ENCODE data around the gene PAPPA.

The PAPPA gene

DNA sequence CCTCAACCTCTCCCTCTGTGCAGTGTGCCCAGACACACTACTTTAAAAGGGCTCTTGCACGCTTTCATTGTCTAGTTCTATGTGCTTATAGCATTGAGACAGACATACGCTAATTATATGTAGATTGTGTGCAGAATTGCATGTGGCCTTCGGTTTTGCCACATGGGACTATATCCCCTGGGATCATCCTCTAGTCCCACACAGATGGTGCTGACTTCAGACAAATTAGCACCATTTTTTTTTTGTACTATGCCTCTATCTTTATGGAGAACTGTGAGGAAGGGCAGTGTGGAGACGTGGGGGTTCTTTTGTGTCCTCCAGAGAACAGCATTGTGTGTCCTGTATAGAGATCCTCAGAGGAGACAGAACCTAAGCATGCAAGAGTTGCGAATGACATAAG, 29.3 kb downstream of the PAPPA start:
- no peak for DNase-seq

DNA sequence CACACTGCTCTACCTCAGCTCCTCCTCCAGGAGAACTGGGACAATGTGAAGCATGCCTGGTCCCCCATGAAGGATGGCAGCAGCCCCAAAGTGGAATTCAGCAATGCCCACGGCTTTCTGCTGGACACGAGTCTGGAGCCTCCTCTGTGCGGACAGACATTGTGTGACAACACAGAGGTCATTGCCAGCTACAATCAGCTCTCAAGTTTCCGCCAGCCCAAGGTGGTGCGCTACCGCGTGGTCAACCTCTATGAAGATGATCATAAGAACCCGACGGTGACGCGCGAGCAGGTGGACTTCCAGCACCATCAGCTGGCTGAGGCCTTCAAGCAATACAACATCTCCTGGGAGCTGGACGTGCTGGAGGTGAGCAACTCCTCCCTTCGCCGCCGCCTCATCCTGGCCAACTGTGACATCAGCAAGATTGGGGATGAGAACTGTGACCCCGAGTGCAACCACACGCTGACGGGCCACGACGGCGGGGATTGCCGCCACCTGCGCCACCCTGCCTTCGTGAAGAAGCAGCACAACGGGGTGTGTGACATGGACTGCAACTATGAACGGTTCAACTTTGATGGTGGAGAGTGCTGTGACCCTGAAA, 34.1 kb downstream of the PAPPA start:
- no peak for DNase-seq

DNA sequence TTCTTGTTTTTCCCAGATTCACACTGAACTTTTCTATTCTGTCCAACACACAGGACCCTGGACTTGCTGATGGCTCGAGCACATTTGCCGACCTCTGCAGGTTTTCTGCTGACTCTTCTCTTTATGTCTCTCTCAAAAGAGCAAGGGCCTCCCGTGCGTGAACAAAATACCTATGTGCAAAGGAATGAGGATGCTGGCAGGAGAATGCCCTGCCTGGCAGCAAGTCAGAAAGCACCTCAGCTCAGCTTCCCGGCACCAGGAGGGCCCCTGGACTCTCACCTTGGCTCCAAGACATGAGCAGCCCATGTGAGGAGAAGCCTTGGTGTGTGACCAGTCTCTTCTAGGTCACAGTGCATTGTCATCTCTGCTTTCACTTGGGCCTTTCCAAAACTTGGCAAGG, 36.1 kb downstream of the PAPPA start:
- DNase-seq = no peak

DNA sequence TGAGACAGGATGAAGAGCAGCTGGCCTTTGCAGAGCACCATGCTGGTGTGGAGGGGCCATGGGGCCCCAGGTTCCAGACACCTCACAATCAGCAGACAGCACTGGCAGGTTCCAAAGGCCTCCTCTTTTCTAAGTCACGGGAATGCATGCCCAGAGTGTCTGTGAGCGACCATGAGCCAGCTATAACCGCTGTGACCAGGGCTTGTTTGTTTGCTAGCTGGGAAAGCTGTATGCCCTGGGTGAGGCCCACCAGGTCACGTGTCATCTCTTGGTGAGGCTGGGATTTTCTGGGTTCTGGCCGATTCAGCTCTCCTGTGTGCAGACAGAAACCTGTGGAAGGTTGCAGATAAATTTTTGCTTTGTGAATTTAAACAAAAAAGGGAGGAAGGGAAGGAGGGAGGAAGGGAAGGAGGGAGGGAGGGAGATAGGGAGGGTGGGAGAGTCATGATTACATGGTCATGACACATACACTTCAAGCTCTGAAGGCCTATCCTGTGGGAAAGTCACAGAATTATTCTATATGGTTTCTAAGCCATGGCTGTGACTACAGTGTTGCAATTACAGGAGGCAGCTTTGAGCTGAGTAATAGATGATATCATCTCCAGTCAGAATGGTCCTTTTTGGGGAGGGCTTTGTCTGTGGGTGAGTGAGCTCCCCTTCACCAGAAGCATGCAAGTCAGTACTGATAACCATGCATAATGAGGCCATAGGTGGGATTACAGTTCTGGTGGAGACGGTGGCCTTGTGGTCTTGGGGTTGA, 37.2 kb downstream of the PAPPA start:
- DNase-seq = no peak

DNA sequence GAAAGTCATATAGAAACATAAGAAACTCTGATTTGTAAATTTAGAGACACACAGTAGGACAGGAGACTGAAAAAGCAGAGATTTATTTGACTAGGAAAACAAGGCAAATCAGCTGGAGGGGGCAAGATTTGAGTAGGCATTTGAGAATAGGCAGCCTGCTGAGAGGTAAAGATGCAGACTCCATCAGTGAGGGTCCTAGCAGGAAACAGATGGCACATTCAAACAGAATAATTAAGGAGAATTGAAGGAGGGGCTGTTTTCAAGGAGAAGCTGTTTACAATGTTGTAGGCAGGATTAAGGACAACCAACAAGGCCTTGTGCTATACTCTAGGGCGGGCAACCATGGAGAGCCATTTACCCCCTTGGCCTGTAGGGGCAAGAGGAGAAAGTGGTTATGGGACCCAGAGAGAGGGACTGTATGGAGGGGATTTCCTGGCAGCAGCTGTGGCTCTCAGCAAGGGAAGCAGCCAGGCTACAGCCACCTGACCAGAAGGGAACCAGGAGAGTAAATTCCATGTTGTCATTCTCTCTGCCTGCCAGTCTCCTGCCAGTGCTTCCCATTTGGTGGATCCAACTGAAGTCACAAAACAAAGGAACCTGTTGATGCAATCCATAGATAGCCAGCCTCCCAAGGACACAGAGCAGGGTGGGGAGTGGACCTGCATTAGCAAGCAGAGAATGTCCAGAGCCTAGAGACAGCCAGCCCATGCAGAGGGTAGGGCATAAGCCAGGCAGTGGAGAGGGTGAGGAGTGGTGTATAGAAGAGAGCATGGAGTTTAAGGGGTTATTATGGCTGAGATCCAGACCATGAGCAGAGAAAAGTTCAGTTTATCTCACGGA, 38.2 kb downstream of the PAPPA start:
- DNase-seq = no peak

DNA sequence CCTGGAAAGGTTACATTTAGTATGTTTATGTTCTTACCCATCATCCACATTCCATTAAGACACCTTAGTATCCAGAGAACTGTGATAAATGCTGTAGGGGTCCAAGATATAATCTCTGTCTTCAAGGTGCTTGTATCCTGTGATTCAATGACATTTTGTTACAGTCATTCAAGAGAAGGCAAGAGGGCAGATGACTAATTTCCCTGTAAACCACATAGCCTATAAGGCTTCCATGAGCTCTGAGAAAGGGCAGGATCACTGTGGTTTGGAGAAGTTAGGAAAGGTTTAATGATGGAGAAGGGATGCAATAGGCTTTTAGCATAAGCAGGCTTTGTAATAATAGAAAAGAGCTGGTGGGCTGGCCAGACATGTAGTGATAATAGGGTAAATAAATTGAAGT, 40.0 kb downstream of the PAPPA start:
- DNase-seq = no peak

DNA sequence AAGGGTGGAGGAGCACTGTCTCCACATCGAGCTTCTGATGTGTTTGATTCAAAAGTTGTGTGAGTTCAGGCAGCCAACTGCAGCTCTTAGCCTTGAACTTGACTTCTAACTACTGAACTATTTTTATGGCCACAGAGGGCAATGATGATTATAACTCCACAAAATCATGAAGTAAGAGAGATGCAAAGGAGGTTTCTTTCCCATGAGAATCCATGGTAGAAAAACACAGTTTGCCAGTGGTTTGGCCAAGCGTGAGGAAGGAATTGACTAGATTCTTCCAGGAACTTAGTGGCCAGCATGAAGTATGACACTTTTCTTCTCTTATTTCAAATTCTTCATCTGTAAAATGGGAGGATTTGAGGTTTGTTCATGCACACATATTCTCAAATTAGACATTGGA, 43.2 kb downstream of the PAPPA start:
- DNase-seq = no peak

DNA sequence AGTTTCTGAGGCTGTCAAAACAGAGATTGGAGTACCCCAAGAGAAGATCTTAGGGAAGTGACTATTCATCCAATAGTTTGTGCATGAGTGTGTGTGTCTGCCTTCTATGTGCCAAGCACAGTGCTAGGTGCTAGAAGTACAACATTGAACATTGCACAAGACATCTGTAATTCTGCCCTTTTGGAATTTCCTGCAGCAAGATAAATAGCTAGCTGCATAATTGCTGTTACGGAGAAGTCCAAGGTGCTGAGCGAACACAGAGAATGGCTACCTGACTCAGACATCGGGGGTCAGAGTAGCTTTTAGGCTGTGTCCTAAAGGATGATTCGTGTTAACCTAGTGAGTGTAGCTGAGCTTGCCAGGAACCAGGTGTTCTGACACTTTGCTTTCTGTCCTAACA, 44.8 kb downstream of the PAPPA start:
- DNase-seq = no peak

DNA sequence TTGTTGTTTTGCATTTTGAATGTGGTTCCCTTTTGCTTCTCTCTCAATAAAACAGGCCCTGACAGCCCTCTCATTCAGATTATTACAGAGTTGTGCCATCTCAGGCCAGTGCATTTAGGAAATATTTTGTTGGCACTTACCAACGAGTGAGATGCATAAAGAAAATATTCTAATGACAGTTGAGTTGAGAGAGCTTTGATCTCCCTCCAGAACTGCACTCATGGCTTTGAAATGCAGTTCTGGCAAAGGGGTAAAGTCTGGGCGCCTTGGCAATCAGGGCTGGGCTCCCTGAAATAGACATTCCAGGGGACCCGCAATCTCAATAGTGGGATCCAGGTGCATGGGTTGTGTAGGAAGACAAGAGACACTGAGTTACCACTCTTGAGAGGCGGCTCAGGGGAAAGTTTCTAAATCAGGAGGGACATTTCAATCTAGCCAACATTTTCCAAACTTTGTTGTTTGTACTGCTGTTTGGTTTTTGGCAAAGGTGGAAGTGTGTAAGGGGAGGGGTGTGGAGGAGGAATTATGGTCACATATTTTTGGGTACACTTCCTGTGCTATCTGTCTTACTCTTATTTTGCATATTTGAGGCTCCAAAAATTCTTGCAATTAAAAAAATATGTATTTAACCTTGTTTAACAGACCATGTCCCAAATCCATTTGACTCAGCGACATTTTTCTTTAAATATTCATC, 48.8 kb downstream of the PAPPA start:
- no peak for DNase-seq

DNA sequence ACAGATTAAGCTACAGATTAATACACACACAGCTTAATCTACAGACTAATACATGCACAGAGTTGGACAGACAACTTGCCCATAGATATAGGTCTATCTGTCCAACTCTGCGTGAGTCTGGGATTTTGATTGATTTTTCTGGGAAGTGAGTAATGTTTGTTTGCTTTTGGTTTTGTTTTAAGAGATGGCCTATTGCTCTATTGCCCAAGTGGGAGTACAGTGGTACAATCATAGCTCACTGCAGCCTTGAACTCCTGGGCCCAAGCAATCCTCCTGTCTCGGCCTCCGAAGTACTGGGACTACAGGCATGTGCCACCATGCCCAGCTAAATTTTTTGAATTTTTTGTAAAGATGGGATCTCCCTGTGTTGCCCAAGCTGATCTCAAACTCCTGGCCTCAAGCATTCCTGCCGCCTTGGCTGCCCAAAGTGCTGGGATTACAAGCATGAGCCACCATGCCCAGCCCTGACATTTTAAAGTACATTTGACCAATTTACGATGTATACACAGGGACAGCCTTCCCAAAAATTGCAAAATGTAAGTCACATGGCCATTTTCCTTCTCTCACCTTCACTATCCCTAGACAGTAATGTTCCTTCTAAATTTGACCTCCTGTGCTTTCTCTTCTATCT, 50.8 kb downstream of the PAPPA start:
- DNase-seq = no peak

DNA sequence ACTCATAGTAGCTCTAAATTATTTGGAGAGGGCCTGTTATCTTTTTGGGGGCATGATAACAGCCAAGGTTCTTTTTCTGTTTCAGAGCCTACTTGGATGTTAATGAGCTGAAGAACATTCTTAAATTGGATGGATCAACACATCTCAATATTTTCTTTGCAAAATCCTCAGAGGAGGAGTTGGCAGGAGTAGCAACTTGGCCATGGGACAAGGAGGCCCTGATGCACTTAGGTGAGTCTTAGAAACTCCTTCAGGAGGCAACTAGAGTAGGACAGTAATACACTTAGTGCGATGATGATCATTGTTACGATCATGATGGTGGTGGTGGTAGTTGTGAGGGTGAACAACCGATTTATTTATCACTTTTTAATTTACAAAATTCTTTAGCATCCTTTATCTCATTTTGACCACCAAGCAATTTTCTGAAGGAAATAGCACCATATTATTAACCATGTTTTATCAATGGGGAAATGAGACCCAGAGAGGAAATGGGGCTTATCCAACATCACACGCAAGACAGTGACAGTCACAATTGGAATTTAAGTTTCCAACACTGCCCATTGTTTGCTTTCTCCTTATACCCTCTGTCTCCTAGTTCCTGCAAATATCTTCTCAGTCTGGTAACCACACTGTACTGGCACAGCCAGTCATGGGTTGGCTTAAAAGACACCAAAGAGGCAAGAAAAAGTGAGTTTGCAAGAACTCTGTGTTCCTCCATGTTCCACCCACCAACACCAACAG, 54.0 kb downstream of the PAPPA start:
- DNase-seq = no peak

DNA sequence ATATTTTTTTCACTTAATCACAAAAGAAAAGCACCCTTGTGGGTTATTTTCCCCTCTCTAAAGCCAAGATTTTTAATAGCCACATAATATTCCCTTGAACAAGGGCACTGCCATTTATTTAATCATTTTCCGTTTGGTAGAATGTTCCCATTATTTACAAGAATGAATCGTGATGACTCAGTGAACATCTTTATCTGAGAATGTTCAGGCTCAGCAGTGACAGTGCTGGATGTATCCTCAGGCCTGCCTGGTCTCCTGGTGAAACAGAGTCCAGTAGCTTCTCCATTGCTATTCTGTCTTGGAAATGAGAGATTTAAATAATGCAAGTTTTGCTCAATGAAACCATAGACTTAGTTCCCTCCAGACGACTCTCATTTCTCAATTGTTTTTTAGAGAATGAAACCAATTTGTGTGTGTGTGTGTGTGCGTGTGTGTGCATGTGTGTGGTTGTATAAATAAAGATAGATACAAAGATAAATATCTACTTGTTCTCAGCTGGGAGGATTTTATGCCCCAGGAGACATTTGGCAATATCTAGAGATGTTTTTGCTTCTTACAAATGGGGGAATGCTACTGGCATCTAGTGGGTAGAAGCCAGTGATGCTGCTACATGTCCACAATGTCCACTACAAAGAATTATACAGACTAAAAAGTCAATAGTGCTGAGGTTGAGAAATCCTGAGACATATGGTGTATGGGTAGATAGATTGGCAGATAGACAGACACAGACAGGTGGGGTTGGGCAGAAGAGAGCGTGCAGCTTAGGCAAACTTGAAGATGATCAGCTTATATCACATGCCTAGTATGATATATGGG, 55.0 kb downstream of the PAPPA start:
- no peak for DNase-seq

DNA sequence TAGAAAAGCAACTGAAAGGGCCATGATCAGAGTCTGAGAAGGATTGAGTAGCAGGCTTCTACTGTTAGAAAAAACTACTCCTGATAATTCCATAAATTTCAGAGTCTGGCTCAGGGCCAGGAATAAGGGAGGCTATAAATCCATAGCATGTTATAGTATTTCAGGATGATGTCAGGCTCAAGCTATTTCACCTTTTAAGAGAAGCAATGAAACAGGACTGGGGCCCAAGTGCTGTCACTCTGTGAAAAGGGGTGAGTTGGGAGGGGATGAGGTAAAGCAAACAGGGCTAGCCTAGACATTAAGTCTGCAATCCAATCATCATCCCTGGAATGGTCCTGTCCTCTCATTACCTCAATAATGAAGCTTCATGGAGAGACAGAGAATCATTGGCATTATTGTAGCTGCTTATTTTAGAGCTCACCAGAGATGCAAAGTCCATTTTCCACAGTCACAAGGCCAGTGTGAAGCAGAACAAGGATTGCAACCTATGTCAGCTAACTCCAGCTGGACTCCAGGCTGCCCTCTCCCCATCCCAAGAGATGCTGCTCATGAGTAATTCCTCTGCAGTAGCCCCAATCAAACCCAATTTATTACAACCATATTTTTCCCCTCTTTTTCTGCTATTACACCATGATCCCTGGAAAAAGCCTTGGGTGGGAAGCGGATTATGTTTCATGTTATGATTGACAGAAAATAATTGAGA, 56.0 kb downstream of the PAPPA start:
- no peak for DNase-seq

DNA sequence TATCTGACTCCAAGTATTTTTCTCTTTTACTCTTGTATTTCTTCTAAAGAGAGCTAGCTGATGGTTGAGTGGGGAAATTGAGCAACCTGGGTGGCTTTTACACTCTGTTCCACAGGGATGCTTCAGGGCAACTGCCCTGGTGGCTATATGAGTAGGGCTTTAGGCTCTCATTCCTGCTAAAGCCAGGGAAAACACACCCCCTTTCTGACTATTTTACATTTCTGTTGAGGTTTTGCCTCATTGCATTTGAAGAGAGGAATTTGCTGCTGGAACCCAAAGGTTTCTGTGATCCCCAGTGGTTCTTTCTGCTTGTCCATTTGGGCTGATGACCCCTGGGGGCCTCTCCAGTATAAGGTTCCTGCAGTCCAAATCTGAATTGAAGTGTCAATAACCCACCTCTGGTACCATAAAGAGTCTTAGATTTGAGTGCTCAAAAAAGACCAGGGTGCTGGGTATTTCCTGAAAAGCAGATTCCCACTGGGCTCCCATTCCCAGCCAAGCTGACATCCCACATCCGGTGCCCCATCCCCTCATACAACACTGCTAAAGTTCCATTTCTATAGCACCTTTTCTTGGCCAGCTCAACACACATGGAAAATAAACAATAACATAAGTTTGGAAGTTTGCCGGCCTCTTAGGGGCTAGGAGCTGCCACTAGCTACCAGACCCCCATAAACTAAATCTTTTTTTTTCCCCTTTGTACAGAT, 59.5 kb downstream of the PAPPA start:
- no peak for DNase-seq

DNA sequence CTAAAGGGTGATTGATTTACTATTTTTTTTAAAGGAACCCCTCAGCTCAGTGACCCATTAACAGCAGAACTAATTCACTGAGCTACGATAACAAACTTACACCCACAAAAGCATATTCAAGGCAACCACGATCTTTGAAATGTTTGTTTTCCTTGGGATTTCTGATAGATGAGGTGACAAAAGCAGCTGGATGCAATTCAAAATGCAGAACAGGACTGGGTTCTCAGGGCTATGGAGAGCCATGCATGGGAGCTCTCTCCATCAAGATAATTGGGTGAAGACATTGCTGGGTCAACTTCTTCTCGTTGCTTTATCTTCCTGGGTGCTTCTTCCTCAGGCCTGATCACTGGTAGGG, 60.1 kb downstream of the PAPPA start:
- no peak for DNase-seq

DNA sequence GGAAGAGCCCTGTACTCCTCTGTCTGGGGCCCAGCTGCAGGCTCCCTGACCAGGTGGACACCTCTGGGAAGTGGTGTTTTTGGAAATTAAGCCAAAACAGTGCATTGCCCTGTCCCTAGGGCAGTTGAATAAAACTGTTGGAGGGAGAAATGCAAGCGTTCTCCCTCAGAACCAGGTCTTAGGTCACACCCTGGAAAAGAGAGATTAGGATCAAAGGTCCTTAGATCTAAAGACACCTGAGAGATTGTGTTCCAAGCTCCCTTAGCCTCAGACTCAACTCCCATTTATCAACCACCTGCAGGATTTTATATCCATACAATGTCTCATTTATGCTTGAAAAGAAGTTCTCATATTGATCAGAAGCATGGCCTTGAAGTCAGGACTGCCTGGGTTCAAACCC, 64.8 kb downstream of the PAPPA start:
- no peak for DNase-seq

DNA sequence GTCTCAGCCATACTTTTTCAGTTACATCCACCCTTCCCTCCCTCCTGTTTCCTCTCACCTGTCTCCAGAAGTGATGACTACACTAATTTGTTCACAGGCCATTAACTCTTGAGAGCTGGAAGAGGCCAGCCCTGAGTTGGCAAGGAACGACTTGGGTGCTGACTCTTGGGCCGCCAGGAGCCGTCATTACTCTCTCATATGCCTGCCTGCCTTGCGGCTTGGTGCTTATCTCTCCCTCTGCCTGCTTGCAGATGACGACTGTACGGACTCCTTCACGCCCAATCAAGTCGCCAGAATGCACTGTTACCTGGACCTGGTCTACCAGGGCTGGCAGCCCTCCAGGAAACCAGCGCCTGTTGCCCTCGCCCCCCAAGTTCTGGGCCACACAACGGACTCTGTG, 66.1 kb downstream of the PAPPA start:
- no peak for DNase-seq

DNA sequence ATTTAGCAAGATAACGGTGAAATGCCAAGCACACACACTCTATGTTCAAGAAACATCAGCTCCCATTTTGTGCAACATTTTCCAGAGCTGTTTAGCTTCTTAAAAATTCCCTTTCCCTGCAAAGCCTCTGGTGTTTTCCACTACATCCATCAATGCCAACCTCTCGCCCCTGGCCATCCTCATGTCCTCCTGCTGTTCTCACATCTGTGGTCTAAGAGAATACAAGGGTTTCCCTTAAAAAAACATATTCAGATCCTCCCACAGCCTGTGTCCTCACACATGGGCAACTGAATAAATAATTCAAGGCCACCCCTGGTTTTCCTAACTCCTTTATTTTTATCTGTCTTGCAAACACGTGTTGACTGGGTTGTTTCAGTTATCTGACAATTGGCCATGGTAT, 70.3 kb downstream of the PAPPA start:
- DNase-seq = no peak

DNA sequence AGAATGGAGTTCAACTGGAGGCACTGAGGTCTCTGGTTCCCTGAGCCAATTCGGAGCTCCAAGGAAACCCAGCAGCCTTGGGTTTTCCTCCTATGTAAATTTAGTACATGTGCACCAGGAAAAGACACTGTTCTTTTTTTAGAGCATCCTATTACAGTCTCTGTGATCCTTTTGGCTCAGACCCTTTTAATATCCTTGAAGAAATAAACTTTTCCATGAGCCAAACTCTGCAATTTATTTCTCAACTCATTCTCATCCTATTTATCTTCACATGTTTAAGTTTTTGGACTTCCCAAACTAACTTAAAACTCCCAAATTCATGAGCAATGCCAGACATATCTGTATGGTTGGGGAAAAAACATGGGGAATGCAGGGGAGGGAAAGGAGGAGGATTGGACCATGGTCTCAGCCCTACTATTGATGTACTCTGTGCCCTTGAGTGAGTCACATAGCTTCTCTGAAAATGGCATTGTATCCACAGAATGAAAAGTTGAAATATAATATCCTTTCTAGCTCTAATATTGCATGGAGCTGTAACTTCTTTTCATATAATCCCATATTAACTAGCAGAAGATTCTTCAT, 76.6 kb downstream of the PAPPA start:
- no peak for DNase-seq
